HFFc6 (cell line): ENCODE data around the gene TAPT1. TPM values are rescaled to one million over a fixed set of nuclear protein-coding genes. Genes with fewer than 3 reads are reported as not detected.

ENCODE experiments used
- DNase-seq: peaks from one replicate; pipeline ENCODE4 v3.0.0-alpha.2; 2018
- H3K27ac Mint-ChIP-seq: 2 replicates; pipeline ENCODE4 v1.8.0; 2020; ENCODE audit warnings: mild to moderate bottlenecking, mixed read lengths
- H3K27me3 Mint-ChIP-seq: 2 replicates; pipeline ENCODE4 v1.8.0; 2021; ENCODE audit warnings: mild to moderate bottlenecking, moderate library complexity, mixed read lengths; ENCODE audit not compliant: insufficient read depth
- H3K36me3 Mint-ChIP-seq: 2 replicates; pipeline ENCODE4 v1.8.0; 2021; ENCODE audit warnings: low read depth, mixed read lengths
- H3K4me1 Mint-ChIP-seq: 2 replicates; pipeline ENCODE4 v1.8.0; 2020; ENCODE audit warnings: low read depth, mixed read lengths
- H3K4me3 Mint-ChIP-seq: 2 replicates; pipeline ENCODE4 v1.8.0; 2020; ENCODE audit warnings: mild to moderate bottlenecking, moderate library complexity, mixed read lengths
- H3K9me3 Mint-ChIP-seq: 2 replicates; pipeline ENCODE4 v1.8.0; 2020; ENCODE audit warnings: mild to moderate bottlenecking, mixed read lengths
- total RNA-seq, 6 experiments: library from RNA; stranded (reverse); fragmentation: NEBNext Ultra II Directional; extraction: Animal tissue kit (Norgen Biotek cat#: 25700); gene quantifications; 2 replicates in 1 of 6; 3 replicates in 5 of 6; pipeline ENCODE4 v1.2.3, GENCODE V29; 2021
- TF ChIP-seq, protein P1 (sequence below): fragments of 200-600 bp; sonication (generic); IDR thresholded peaks from 2 replicates; pipeline ENCODE4 v1.5.0; 2021; ENCODE audit warnings: antibody characterized with exemption, mild to moderate bottlenecking

TAPT1 gene
- total RNA-seq, 6 experiments from 2014 or later, result 11.8 to 17.9 (median 15.3) TPM

DNA sequence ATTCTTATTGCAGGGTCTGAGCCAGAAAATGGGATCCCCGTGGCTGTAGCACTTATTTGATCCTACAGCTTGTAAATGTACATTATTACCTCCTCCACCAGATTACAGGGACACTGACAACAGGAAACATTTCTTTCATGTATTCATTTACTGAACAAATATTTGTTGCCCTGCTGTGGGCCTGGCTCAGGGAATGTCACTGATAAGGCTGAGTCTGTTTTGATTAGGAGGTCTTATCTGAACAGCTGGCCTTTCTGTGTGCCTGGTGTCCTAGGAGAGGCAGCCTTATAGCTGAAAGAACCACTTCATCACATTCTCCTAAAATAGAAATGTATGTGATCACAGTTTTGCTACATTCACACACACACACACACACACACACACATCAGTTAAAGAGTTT is 96.9 kb downstream of the TAPT1 start:
- H3K27ac Mint-ChIP-seq, result no peak overlapping the region
- no peaks in the 10 kb centered on the region; the same call in 1 of the 2 replicates for H3K36me3 Mint-ChIP-seq
- no peak overlapping the region for H3K4me3 Mint-ChIP-seq
- TF ChIP-seq, protein P1, sequence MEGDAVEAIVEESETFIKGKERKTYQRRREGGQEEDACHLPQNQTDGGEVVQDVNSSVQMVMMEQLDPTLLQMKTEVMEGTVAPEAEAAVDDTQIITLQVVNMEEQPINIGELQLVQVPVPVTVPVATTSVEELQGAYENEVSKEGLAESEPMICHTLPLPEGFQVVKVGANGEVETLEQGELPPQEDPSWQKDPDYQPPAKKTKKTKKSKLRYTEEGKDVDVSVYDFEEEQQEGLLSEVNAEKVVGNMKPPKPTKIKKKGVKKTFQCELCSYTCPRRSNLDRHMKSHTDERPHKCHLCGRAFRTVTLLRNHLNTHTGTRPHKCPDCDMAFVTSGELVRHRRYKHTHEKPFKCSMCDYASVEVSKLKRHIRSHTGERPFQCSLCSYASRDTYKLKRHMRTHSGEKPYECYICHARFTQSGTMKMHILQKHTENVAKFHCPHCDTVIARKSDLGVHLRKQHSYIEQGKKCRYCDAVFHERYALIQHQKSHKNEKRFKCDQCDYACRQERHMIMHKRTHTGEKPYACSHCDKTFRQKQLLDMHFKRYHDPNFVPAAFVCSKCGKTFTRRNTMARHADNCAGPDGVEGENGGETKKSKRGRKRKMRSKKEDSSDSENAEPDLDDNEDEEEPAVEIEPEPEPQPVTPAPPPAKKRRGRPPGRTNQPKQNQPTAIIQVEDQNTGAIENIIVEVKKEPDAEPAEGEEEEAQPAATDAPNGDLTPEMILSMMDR, result no peak
- H3K4me1 Mint-ChIP-seq, result no peaks in the 10 kb centered on the region
- DNase-seq, result no peak
- no peaks in the 10 kb centered on the region; the same call in 1 of the 2 replicates for H3K9me3 Mint-ChIP-seq
- peaks cover 29% of the 10 kb centered on the region for H3K27me3 Mint-ChIP-seq

DNA sequence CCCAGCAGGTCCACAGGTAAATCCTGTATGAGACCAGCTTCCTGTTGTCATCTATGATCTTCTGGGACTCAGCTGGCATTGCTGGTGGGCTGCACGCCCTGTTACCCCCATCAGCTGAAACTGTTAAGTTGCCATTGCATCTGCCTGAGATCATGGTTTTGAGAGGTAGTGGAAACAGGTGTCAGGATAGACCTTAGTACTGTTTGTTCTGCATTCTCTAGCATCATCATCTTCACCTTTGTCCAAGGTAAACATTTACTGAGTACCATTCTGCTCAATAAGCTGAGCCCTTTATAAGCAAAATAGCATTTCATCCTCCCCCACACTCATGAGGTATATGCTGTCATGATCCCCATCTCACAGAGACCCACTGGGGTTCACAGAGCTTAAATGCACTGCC is 99.6 kb downstream of the TAPT1 start:
- no peaks in the 10 kb centered on the region for H3K4me1 Mint-ChIP-seq
- TF ChIP-seq, protein P1, result no peak
- peaks cover 35% of the 10 kb centered on the region for H3K27me3 Mint-ChIP-seq
- no peak for DNase-seq
- H3K36me3 Mint-ChIP-seq, result no peaks in the 10 kb centered on the region
- H3K27ac Mint-ChIP-seq, result no peak overlapping the region
- H3K4me3 Mint-ChIP-seq, result no peak overlapping the region
- H3K9me3 Mint-ChIP-seq, result no peaks in the 10 kb centered on the region

DNA sequence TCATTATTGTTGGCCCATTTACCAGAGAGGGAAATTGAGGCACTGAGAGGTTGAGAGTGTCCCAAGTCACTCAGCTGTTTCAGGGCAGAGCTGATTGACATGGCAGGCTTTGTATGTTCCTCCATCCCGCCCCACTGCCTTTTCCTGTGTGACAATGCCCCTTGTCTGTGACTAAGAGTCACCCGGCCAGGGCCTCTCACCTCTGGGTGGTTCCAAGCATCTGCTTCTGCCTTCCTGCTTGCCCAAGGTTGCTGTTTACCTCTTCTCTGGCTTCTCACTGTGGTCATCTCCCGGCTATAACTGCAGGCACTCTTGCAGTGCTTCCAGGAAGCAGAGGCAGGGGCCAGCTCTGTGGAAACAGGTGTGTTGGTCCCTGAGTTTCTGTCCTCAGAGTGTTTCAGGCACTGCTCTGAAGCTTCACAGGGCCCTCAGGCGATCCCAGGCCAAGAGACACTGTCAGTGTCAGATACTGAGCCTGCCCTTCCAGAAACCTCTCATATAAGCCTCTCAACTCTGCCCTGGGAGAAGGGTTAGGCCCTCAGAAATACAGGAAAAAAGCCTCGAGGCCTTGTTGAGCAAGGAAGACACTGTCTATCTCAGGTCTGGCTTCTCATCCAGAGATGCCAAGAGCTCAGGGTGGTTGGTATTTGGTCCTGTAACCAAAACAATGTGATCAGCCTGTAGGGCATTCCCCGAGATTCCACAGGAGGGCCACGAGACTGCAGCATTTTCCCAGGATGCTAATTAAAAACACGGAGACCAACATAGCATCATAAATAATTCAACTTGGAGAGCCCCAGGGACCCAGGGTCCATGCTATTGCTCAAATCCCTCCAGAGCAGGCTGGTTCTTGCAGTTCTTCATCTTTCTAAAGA is 100.5 kb downstream of the TAPT1 start:
- Mint-ChIP-seq H3K4me3 (no peak overlapping the region), H3K27me3 (peaks cover 40% of the 10 kb centered on the region), H3K4me1 (no peaks in the 10 kb centered on the region), H3K36me3 (no peaks in the 10 kb centered on the region), H3K9me3 (no peaks in the 10 kb centered on the region), H3K27ac (no peak overlapping the region)
- no peak for DNase-seq
- TF ChIP-seq, protein P1, result no peak

DNA sequence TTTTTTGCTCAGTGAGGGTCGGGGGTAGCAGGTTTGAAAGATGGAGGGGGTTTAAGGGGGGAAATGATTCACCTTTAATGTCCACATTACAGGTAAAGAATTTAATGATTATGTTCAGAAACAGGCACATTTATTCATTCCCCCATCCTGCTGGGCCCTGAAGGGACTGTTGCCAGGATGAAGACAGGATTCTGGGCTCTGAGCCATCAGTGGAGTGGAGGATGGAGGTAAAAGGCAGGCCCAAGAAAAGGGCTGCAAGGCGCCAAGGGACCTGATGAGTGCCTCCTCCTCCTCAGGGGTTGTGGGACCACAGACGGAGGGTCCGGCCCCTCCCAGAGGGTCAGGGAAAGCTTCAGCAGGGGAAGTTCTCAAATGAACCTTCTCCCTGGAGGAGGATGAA is 102.0 kb downstream of the TAPT1 start:
- no peaks in the 10 kb centered on the region for H3K4me1 Mint-ChIP-seq
- no peaks in the 10 kb centered on the region for H3K9me3 Mint-ChIP-seq
- TF ChIP-seq, protein P1, result no peak
- no peak overlapping the region for H3K27ac Mint-ChIP-seq
- DNase-seq, result no peak
- H3K36me3 Mint-ChIP-seq, result no peaks in the 10 kb centered on the region
- H3K27me3 Mint-ChIP-seq, result peaks cover 36% of the 10 kb centered on the region
- no peak overlapping the region for H3K4me3 Mint-ChIP-seq

DNA sequence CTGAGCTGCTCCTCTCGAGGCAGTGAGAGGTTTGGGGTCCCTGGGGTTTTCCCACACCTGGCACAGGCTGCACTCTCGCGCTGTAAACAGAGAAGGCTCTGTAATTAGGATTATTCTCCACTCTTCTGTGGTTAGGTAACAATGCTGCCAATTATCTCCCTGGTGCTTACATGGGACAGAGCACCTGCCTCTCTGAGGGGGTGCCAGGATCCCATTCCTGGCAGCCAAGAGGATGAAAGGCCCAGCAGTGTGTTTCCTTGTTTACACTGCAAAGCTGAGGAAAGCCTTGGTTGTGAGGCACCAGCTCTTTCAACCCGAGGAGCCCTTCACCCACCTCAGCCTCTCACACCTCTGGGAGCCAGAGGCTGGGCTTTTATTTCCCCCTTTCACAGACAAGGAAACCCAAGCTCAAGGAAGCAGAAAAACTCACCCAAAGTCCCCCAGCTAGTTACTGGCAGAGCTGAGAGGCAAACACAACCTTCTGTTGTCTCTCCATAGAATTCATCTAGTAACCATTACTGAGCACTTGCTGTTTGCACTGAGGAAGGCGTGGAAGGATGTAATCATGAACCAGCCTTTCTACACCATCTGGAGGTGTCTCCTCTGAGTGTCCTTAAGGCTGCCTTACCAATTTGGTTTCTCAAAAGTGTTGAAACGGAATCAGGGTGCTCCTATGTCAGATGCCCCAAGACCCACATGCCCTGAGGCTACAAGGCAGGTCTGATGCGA is 102.8 kb downstream of the TAPT1 start:
- no peak for DNase-seq
- Mint-ChIP-seq H3K4me1 (no peaks in the 10 kb centered on the region), H3K9me3 (no peaks in the 10 kb centered on the region), H3K27me3 (peaks cover 36% of the 10 kb centered on the region), H3K27ac (no peak overlapping the region), H3K4me3 (no peak overlapping the region), H3K36me3 (no peaks in the 10 kb centered on the region)
- TF ChIP-seq, protein P1, result no peak
